SK-N-SH treated with all-trans-retinoic acid at 6 μM for 48 hours (cell line): ENCODE results near the gene MREG.

ENCODE experiments used
- BACH2 ChIP-seq: fragments of 250-450 bp; sonication (Bioruptor Pico); IDR thresholded peaks from 2 replicates; pipeline ENCODE4 v1.9.0; 2021; ENCODE audit warnings: mild to moderate bottlenecking, borderline replicate concordance
- ESRRG ChIP-seq: fragments of 250-450 bp; sonication (Bioruptor Pico); IDR thresholded peaks from 2 replicates; pipeline ENCODE4 v1.6.1; 2021; ENCODE audit warnings: mild to moderate bottlenecking
- ISL1 ChIP-seq: fragments of 250-450 bp; sonication (Bioruptor Pico); IDR thresholded peaks from 2 replicates; pipeline ENCODE4 v2.1.2; 2022; ENCODE audit warnings: mild to moderate bottlenecking, moderate library complexity
- OSR1 ChIP-seq: fragments of 250-450 bp; sonication (Bioruptor Pico); IDR thresholded peaks from 2 replicates; pipeline ENCODE4 v1.8.0; 2022; ENCODE audit warnings: moderate library complexity, mild to moderate bottlenecking, inconsistent platforms
- PATZ1 ChIP-seq: fragments of 250-450 bp; sonication (Bioruptor Pico); IDR thresholded peaks from 2 replicates; pipeline ENCODE4 v1.8.0; 2020; ENCODE audit warnings: mild to moderate bottlenecking, moderate library complexity, borderline replicate concordance
- TCF4 ChIP-seq: fragments of 250-450 bp; sonication (Bioruptor Pico); IDR thresholded peaks from 2 replicates; pipeline ENCODE4 v1.8.0; 2021; ENCODE audit warnings: mild to moderate bottlenecking, moderate library complexity, borderline replicate concordance
- TSHZ2 ChIP-seq: fragments of 250-450 bp; sonication (Bioruptor Pico); IDR thresholded peaks from 2 replicates; pipeline ENCODE4 v1.5.0; 2020; ENCODE audit warnings: mild to moderate bottlenecking, moderate library complexity
- ZC3H10 ChIP-seq: fragments of 250-450 bp; sonication (Bioruptor Pico); IDR thresholded peaks from 2 replicates; pipeline ENCODE4 v1.5.1; 2021; ENCODE audit warnings: mild to moderate bottlenecking, moderate library complexity
- ZFP3 ChIP-seq: fragments of 250-450 bp; sonication (Bioruptor Pico); IDR thresholded peaks from 2 replicates; pipeline ENCODE4 v1.5.0; 2020; ENCODE audit warnings: mild to moderate bottlenecking, moderate library complexity
- ZFP30 ChIP-seq: fragments of 450-650 bp; formaldehyde crosslinking; IDR thresholded peaks from 2 replicates; pipeline ENCODE4 v1.5.0; 2022; ENCODE audit warnings: mild to moderate bottlenecking, moderate library complexity
- ZNF8 ChIP-seq: fragments of 450-650 bp; formaldehyde crosslinking; IDR thresholded peaks from 2 replicates; pipeline ENCODE4 v1.5.0; 2020; ENCODE audit warnings: mild to moderate bottlenecking, moderate library complexity
- TF ChIP-seq, protein P1 (sequence below): fragments of 250-450 bp; sonication (Bioruptor Pico); IDR thresholded peaks from 2 replicates; pipeline ENCODE4 v1.5.1; 2020; ENCODE audit warnings: low read depth, mild to moderate bottlenecking, moderate library complexity

- TF ChIP-seq ESRRG (CRISPR knock-in tag) (no peak), PATZ1 (CRISPR knock-in tag) (no peak), BACH2 (CRISPR knock-in tag) (no peak), OSR1 (CRISPR knock-in tag) (no peak), ZFP30 (no peak), ZNF8 (CRISPR knock-in tag) (no peak), TSHZ2 (CRISPR knock-in tag) (no peak), ZC3H10 (CRISPR knock-in tag) (no peak), ISL1 (no peak), TCF4 (CRISPR knock-in tag) (no peak), ZFP3 (CRISPR knock-in tag) (no peak)
- TF ChIP-seq, protein P1, sequence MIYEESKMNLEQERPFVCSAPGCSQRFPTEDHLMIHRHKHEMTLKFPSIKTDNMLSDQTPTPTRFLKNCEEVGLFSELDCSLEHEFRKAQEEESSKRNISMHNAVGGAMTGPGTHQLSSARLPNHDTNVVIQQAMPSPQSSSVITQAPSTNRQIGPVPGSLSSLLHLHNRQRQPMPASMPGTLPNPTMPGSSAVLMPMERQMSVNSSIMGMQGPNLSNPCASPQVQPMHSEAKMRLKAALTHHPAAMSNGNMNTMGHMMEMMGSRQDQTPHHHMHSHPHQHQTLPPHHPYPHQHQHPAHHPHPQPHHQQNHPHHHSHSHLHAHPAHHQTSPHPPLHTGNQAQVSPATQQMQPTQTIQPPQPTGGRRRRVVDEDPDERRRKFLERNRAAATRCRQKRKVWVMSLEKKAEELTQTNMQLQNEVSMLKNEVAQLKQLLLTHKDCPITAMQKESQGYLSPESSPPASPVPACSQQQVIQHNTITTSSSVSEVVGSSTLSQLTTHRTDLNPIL (CRISPR knock-in tag): no peak
These were observed 107.7 kb downstream of the MREG start for GRCh38 chr2:215905691-215906090.
